Activated CD4-positive, alpha-beta T cell treated with anti-CD3 and anti-CD28 coated beads, Interleukin-2, amount 50 U/mL, for 16 hours (primary cell): ENCODE measurements around the gene CYP24A1.

ENCODE experiments used
- DNase-seq: peaks from one replicate; pipeline ENCODE4 v3.0.0-alpha.2; 2020

CYP24A1 gene

GRCh38 chr20:54173653-54174456 lies at the start of gene CYP24A1:
Gene CYP24A1 (minus strand): TSS chr20:54173986. CDS start chr20:54173579, 407 bp downstream.
- no peak for DNase-seq

- no peak for DNase-seq
These were observed 49.5 kb upstream of the CYP24A1 start for GRCh38 chr20:54223285-54223684.

- DNase-seq = peak; percentile 17
These were observed 48.5 kb upstream of the CYP24A1 start for GRCh38 chr20:54221996-54222890.

- peak; percentile 82 for DNase-seq
These were observed 47.6 kb upstream of the CYP24A1 start for GRCh38 chr20:54221353-54221752.

GRCh38 chr20:54220722-54221121 lies 46.9 kb upstream of the CYP24A1 start:
- no peak for DNase-seq

GRCh38 chr20:54219751-54220426 lies 46.1 kb upstream of the CYP24A1 start:
- no peak for DNase-seq

- DNase-seq = no peak
These were observed 44.7 kb upstream of the CYP24A1 start for GRCh38 chr20:54218470-54218869.

GRCh38 chr20:54217762-54218161 lies 44.0 kb upstream of the CYP24A1 start:
- DNase-seq = no peak

- DNase-seq = no peak
These were observed 41.5 kb upstream of the CYP24A1 start for GRCh38 chr20:54215157-54215789.

- no peak for DNase-seq
These were observed 40.8 kb upstream of the CYP24A1 start for GRCh38 chr20:54214566-54214965.

- no peak for DNase-seq
These were observed 39.1 kb upstream of the CYP24A1 start for GRCh38 chr20:54212871-54213270.

GRCh38 chr20:54212226-54212625 lies 38.4 kb upstream of the CYP24A1 start:
- DNase-seq = no peak

- DNase-seq = no peak
These were observed 35.5 kb upstream of the CYP24A1 start for GRCh38 chr20:54209216-54209813.

GRCh38 chr20:54208548-54209176 lies 34.9 kb upstream of the CYP24A1 start:
- DNase-seq = peak; percentile 32

- peak; percentile 85 for DNase-seq
These were observed 34.2 kb upstream of the CYP24A1 start, which contains the start of gene PFDN4 for GRCh38 chr20:54207743-54208547. Gene PFDN4 (plus strand): TSS chr20:54208087. CDS start chr20:54208101, 14 bp downstream.

GRCh38 chr20:54207053-54207742 lies 33.4 kb upstream of the CYP24A1 start:
- no peak for DNase-seq

GRCh38 chr20:54205450-54205849 lies 31.7 kb upstream of the CYP24A1 start:
- DNase-seq = peak; percentile 12

GRCh38 chr20:54204481-54204880 lies 30.7 kb upstream of the CYP24A1 start:
- DNase-seq = no peak

- no peak for DNase-seq
These were observed 30.3 kb upstream of the CYP24A1 start for GRCh38 chr20:54204063-54204462.

- DNase-seq = no peak
These were observed 29.5 kb upstream of the CYP24A1 start for GRCh38 chr20:54203281-54203680.
